ENCODE results near the gene FAM53B.

The FAM53B gene

DNA sequence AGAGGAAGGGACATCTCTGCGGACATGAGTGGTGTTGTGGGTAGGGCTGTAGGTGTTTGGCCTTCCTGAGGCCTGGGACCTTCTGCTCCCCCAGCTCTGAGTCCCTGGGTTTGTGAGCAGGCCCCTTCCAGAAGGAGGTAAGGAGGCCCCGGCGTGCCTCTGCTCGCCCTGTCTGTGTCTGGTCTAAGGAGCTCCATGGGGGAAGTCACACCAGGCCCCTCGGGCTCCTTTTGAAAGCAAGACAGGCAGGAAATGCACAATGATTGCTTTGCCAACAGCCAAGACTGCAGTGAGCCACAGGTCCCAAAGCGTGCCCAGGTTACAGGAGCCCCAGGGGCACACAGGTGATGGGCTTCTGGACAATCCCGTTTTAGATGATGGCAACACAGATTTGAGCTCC, 89.5 kb downstream of the FAM53B start:
- no peak for DNase-seq
- H3K36me3 ChIP-seq, result no peaks in the 10 kb centered on the region; the same call in 1 of the 2 replicates
- no peaks in the 10 kb centered on the region for H3K9me3 ChIP-seq (ENCODE audit: severe bottlenecking)
- H3K27ac ChIP-seq, result no peak overlapping the region
- no peaks in the 10 kb centered on the region for H3K27me3 ChIP-seq (ENCODE audit: insufficient read depth, low read depth, severe bottlenecking)
- no peak overlapping the region for H3K4me3 ChIP-seq (ENCODE audit: low read depth, low read length)
- TF ChIP-seq, protein P1, sequence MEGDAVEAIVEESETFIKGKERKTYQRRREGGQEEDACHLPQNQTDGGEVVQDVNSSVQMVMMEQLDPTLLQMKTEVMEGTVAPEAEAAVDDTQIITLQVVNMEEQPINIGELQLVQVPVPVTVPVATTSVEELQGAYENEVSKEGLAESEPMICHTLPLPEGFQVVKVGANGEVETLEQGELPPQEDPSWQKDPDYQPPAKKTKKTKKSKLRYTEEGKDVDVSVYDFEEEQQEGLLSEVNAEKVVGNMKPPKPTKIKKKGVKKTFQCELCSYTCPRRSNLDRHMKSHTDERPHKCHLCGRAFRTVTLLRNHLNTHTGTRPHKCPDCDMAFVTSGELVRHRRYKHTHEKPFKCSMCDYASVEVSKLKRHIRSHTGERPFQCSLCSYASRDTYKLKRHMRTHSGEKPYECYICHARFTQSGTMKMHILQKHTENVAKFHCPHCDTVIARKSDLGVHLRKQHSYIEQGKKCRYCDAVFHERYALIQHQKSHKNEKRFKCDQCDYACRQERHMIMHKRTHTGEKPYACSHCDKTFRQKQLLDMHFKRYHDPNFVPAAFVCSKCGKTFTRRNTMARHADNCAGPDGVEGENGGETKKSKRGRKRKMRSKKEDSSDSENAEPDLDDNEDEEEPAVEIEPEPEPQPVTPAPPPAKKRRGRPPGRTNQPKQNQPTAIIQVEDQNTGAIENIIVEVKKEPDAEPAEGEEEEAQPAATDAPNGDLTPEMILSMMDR (IDR thresholded peaks at IDR 0.05; ENCODE audit: low read depth, low read length), result no peak

DNA sequence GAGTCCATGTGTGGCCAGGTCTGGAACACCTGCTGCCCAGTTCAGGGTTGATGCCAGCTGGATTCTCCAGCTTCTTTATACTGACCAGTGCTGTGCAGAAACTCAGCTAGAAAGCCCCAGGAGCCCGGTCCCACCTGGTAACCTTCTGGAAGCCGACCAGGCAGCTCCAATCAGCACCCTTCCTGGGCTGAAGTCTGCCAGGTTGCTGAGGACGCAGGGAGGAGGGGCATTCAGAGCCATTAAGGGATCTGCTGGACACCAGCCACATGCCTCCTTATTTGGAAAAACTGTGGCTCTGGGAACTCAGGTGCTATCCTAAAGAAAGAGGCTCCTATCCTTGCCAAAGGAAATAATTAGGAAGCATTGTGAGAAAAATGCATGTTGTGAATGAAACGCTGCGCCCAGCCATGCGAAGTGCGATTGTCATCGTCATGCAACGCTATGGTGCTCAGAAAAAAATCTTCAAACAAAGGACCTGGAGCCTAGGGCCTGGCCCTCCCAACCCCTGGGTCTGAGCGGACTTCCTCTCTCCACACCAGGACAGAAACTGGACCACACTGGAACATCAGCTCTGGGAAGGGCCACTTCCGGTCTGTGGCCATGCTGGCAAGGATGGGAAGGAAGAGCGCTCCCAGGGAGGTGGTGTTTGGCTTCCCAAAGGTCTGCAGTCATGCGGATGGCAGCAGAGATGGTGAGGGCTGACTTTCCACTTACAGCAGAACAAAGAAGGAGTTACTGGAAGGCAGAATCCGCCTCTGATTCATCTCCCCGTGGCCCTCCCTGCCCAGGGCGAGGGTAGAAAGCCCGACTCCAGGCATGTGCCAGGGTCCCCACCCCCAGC, 90.1 kb downstream of the FAM53B start:
- DNase-seq, result no peak
- H3K4me3 ChIP-seq (ENCODE audit: low read depth, low read length), result no peak overlapping the region
- TF ChIP-seq, protein P1 (IDR thresholded peaks at IDR 0.05; ENCODE audit: low read depth, low read length), result no peak
- no peaks in the 10 kb centered on the region; the same call in 1 of the 2 replicates for H3K36me3 ChIP-seq
- H3K9me3 ChIP-seq (ENCODE audit: severe bottlenecking), result no peaks in the 10 kb centered on the region
- no peaks in the 10 kb centered on the region for H3K27me3 ChIP-seq (ENCODE audit: insufficient read depth, low read depth, severe bottlenecking)
- no peak overlapping the region for H3K27ac ChIP-seq

DNA sequence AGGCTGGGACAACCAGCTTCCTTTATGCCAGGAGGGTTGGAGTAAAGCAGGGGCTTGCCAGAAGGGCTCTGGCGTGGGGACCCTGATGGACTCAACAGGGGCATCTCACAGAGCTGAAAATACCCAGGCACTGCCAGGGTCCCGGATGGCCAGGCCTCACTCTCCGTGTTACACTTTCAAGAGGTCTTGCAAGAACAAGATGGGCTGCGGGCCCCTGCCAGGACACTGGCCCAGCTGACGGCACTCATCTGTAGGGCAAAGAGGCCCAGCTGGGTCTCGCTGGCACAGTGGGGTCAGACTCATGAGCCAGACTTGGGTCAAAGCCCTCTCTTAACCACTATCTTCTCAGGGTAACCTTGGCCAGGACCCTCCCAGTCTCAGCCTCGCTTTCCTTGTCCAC, 90.9 kb downstream of the FAM53B start:
- Histone ChIP-seq H3K36me3 (no peaks in the 10 kb centered on the region; the same call in 1 of the 2 replicates), H3K9me3 (ENCODE audit: severe bottlenecking) (no peaks in the 10 kb centered on the region), H3K27ac (no peak overlapping the region), H3K27me3 (ENCODE audit: insufficient read depth, low read depth, severe bottlenecking) (no peaks in the 10 kb centered on the region), H3K4me3 (ENCODE audit: low read depth, low read length) (no peak overlapping the region)
- TF ChIP-seq, protein P1 (IDR thresholded peaks at IDR 0.05; ENCODE audit: low read depth, low read length), result no peak
- DNase-seq, result no peak

GRCh38 chr10:124652701-124653100, 91.5 kb downstream of the FAM53B start:
- H3K36me3 ChIP-seq, result no peaks in the 10 kb centered on the region; the same call in 1 of the 2 replicates
- no peak for DNase-seq
- H3K9me3 ChIP-seq (ENCODE audit: severe bottlenecking), result no peaks in the 10 kb centered on the region
- no peaks in the 10 kb centered on the region for H3K27me3 ChIP-seq (ENCODE audit: insufficient read depth, low read depth, severe bottlenecking)
- H3K4me3 ChIP-seq (ENCODE audit: low read depth, low read length), result no peak overlapping the region
- no peak overlapping the region for H3K27ac ChIP-seq
- TF ChIP-seq, protein P1 (IDR thresholded peaks at IDR 0.05; ENCODE audit: low read depth, low read length), result no peak

DNA sequence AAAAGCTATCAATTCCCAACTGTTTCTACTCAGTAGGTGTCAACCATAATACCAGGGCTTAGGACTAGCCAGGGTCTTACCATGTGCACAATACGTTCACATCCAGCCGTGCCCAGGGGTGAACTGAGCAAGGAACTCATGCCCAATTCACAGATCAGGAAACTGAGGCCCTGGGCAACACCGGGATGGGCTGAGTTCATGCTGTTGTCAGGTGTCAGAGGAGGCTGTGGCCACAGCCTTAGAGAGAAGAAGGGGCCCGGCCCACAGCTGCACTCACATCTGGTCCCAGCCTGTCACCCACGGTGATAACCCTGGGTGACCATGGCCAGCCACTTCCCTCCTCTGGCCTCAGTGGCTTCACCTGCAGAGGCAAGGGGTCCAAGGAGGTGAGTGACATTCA, 92.0 kb downstream of the FAM53B start:
- H3K4me3 ChIP-seq (ENCODE audit: low read depth, low read length), result no peak overlapping the region
- no peaks in the 10 kb centered on the region; the same call in 1 of the 2 replicates for H3K36me3 ChIP-seq
- H3K27me3 ChIP-seq (ENCODE audit: insufficient read depth, low read depth, severe bottlenecking), result no peaks in the 10 kb centered on the region
- no peak overlapping the region for H3K27ac ChIP-seq
- TF ChIP-seq, protein P1 (IDR thresholded peaks at IDR 0.05; ENCODE audit: low read depth, low read length), result no peak
- no peaks in the 10 kb centered on the region for H3K9me3 ChIP-seq (ENCODE audit: severe bottlenecking)
- no peak for DNase-seq

All from WERI-Rb-1 (cell line).